Retinal pigment epithelial cell (primary cell): ENCODE measurements around the gene TRPM3.

Experiments
- DNase-seq: peaks from one replicate; pipeline ENCODE4 v3.0.0-alpha.2; 2010; ENCODE audit warnings: low read depth
- H3K4me3 ChIP-seq: 2 replicates; pipeline ENCODE4 v1.5.1; 2011; ENCODE audit warnings: mild to moderate bottlenecking, low read length, control low read depth, moderate library complexity
- TF ChIP-seq, protein P1 (sequence below): conservative IDR thresholded peaks from 2 replicates; pipeline ENCODE4 v1.5.1; 2011; ENCODE audit warnings: low read depth, low read length, control low read depth, inconsistent platforms

TRPM3 gene

GRCh38 chr9:70537084-70537483, 584.3 kb downstream of the TRPM3 start:
- no peak overlapping the region for H3K4me3 ChIP-seq
- TF ChIP-seq, protein P1, sequence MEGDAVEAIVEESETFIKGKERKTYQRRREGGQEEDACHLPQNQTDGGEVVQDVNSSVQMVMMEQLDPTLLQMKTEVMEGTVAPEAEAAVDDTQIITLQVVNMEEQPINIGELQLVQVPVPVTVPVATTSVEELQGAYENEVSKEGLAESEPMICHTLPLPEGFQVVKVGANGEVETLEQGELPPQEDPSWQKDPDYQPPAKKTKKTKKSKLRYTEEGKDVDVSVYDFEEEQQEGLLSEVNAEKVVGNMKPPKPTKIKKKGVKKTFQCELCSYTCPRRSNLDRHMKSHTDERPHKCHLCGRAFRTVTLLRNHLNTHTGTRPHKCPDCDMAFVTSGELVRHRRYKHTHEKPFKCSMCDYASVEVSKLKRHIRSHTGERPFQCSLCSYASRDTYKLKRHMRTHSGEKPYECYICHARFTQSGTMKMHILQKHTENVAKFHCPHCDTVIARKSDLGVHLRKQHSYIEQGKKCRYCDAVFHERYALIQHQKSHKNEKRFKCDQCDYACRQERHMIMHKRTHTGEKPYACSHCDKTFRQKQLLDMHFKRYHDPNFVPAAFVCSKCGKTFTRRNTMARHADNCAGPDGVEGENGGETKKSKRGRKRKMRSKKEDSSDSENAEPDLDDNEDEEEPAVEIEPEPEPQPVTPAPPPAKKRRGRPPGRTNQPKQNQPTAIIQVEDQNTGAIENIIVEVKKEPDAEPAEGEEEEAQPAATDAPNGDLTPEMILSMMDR: no peak
- DNase-seq: no peak

GRCh38 chr9:70535546-70536323, 585.7 kb downstream of the TRPM3 start:
- H3K4me3 ChIP-seq: no peak overlapping the region
- DNase-seq: no peak
- TF ChIP-seq, protein P1: no peak

DNA sequence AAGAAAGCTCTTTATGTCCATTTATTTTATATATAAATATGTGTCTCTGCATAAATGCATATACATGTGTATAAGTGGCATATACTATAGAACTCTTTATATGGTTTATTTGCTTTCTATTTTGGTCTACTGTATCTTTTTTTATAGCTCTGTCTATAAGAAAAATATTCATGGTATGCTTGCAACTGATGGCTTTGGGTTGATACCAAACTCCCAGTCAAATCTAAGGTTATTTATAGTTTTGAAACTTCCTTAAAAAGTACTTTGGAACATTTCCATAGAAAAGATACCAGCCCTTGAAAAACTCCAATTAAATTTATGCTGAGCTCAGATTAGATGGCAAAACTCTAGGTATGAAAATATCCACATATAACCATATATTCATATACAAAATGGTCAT, 587.0 kb downstream of the TRPM3 start:
- no peak for DNase-seq
- H3K4me3 ChIP-seq: no peak overlapping the region
- TF ChIP-seq, protein P1: no peak

DNA sequence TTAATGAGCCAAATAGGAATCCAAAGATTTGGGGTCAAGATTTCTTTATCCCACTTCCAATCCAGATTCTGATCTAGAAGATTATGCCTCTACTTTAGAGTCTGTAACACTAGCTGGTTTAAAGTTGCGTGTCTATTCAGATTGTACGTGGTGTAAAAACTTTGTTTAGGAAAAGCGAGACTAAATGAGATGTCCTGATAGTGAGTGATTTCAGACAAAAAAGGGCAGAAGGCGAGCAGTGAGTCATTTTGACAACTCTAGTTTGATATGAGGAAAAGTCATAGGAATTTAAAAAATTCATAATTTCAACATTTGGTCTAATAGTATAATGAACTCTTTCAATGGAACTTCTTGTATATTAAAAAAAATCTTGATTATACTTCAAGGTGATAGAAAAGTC, 587.4 kb downstream of the TRPM3 start:
- no peak overlapping the region for H3K4me3 ChIP-seq
- TF ChIP-seq, protein P1: no peak
- DNase-seq: no peak

- no peak for DNase-seq
- H3K4me3 ChIP-seq: no peak overlapping the region
- TF ChIP-seq, protein P1: no peak
Observed at GRCh38 chr9:70533492-70533891, 587.9 kb downstream of the TRPM3 start.

GRCh38 chr9:70532716-70533115, 588.7 kb downstream of the TRPM3 start:
- TF ChIP-seq, protein P1: no peak
- no peak overlapping the region for H3K4me3 ChIP-seq
- DNase-seq: no peak

DNA sequence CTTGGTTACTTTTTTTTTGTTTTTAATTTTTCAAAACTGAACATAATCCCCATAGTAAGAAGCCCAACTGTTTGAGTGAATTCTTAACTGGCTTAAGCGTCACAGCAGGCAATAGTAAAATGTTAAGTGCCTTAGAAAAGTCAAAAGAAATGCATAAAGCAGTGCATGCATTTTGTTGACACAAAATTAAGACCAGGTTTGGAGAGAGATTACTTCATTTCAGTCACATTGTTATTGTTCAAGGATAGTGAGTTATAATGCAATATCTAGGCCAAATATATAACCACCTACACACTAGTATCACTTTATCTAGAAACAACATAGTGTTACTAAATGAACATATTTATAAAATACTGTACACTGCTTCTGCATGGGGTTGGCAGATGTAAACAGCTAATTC, 590.1 kb downstream of the TRPM3 start:
- H3K4me3 ChIP-seq: no peak overlapping the region
- no peak for DNase-seq
- TF ChIP-seq, protein P1: no peak
